ENCODE measurements around the gene CAMK4. TPM values are rescaled to one million over a fixed set of nuclear protein-coding genes. Genes with fewer than 3 reads are reported as not detected.

Gene CAMK4
- total and polyA plus RNA-seq, 9 of the 15 experiments (the other 6 are each of a cell fraction or from before 2014, with no cell fraction given), result 0.35 TPM; not detected in 8

DNA sequence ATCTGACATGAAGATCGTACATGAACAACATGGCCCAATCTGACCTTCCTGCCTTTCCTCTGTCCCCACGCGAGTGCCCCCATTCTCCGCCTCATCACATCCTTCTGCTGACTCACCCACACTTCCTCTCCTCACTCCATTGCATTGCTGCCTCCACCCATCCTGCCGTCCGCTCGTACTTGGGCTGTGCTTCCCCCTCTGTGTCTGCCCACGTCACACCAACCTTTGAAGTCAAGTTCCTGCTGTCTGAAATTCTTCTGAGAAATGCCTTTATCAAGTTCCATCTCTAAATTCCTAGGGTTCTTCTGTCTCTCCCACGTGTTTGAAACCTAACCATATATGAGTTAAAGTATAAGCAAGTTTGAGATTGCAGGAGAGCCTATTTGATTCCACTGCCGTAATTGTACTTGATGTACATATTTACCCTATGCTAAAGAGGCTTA, 306.1 kb downstream of the CAMK4 start (continued):
- TF ChIP-seq SOX6 (IDR thresholded peaks at IDR 0.05) (peak; percentile 55; the same call in 1 of the 2 replicates), SMARCA5 (IDR thresholded peaks at IDR 0.05) (no peak), CBX8 (IDR thresholded peaks at IDR 0.05; ENCODE audit: borderline replicate concordance, extremely low read depth, low read depth, low read length, poor library complexity, severe bottlenecking) (no peak), LEF1 (IDR thresholded peaks at IDR 0.05) (peak; percentile 96), TCF7 (IDR thresholded peaks at IDR 0.05; ENCODE audit: borderline replicate concordance) (peak; percentile 95), ZBTB5 (IDR thresholded peaks at IDR 0.05) (no peak), TRIM24 (IDR thresholded peaks at IDR 0.05) (peak; percentile 82 to 88), IRF2 (CRISPR knock-in tag; IDR thresholded peaks at IDR 0.05) (no peak), NEUROD1 (IDR thresholded peaks at IDR 0.05; ENCODE audit: borderline replicate concordance, low read depth, low read length, partially characterized antibody) (peak; percentile 78), POLR2A (conservative IDR thresholded peaks at IDR 0.05) (peak; percentile 68), MCM2 (IDR thresholded peaks at IDR 0.05; ENCODE audit: low read depth) (no peak), NR2C2 (CRISPR knock-in tag; IDR thresholded peaks at IDR 0.05) (no peak), NR2C2 (tag; IDR thresholded peaks at IDR 0.05) (peak; percentile 61; the same call in 1 of the 2 replicates), NCOA6 (IDR thresholded peaks at IDR 0.05) (0 out of 2 replicates have a peak, but pooled peaks have one; percentile 14), POLR3G (IDR thresholded peaks at IDR 0.05; ENCODE audit: extremely low read depth, insufficient read length, insufficient replicate concordance) (no peak), EWSR1 (IDR thresholded peaks at IDR 0.05; ENCODE audit: borderline replicate concordance, low read depth, partially characterized antibody) (no peak), U2AF2 (optimal IDR thresholded peaks at IDR 0.05; ENCODE audit: low read depth, low read length) (no peak), ATF4 (CRISPR knock-in tag; IDR thresholded peaks at IDR 0.05) (no peak), ZNF398 (CRISPR knock-in tag; IDR thresholded peaks at IDR 0.05) (no peak), ZNF175 (CRISPR knock-in tag; IDR thresholded peaks at IDR 0.05; ENCODE audit: low read depth) (0 out of 2 replicates have a peak, but pooled peaks have one; percentile 55)
- TF ChIP-seq, protein P1, sequence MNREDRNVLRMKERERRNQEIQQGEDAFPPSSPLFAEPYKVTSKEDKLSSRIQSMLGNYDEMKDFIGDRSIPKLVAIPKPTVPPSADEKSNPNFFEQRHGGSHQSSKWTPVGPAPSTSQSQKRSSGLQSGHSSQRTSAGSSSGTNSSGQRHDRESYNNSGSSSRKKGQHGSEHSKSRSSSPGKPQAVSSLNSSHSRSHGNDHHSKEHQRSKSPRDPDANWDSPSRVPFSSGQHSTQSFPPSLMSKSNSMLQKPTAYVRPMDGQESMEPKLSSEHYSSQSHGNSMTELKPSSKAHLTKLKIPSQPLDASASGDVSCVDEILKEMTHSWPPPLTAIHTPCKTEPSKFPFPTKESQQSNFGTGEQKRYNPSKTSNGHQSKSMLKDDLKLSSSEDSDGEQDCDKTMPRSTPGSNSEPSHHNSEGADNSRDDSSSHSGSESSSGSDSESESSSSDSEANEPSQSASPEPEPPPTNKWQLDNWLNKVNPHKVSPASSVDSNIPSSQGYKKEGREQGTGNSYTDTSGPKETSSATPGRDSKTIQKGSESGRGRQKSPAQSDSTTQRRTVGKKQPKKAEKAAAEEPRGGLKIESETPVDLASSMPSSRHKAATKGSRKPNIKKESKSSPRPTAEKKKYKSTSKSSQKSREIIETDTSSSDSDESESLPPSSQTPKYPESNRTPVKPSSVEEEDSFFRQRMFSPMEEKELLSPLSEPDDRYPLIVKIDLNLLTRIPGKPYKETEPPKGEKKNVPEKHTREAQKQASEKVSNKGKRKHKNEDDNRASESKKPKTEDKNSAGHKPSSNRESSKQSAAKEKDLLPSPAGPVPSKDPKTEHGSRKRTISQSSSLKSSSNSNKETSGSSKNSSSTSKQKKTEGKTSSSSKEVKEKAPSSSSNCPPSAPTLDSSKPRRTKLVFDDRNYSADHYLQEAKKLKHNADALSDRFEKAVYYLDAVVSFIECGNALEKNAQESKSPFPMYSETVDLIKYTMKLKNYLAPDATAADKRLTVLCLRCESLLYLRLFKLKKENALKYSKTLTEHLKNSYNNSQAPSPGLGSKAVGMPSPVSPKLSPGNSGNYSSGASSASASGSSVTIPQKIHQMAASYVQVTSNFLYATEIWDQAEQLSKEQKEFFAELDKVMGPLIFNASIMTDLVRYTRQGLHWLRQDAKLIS (CRISPR knock-in tag; IDR thresholded peaks at IDR 0.05), result no peak
